Peyer's patch (tissue), 4 donors: ENCODE data around the gene CA9. TPM values are rescaled to one million over a fixed set of nuclear protein-coding genes. Genes with fewer than 3 reads are reported as not detected.
A peak's percentile ranks its signal among the peaks of the same experiment; 100 is the strongest.

Experiments used
- DNase-seq, 3 donors: peaks; one replicate each; pipeline ENCODE4 v3.0.0-alpha.2; 2017 to 2019
- H3K27ac ChIP-seq, 4 donors: fragments of 200-600 bp; sonication (generic); one replicate each; pipeline ENCODE4 v1.5.1; 2016 to 2019
- H3K27me3 ChIP-seq, 2 donors: fragments of 200-600 bp; sonication (generic); one replicate each; pipeline ENCODE4 v1.5.1; 2019
- H3K36me3 ChIP-seq, 3 donors: fragments of 200-600 bp; sonication (generic); one replicate each; pipeline ENCODE4 v1.5.1; 2016 to 2019
- H3K4me1 ChIP-seq, 4 donors: fragments of 200-600 bp; sonication (generic); one replicate each; pipeline ENCODE4 v1.5.1; 2016 to 2019
- H3K4me3 ChIP-seq, 4 donors: fragments of 200-600 bp; sonication (generic); 1 replicate in 3 of 4; 2 replicates in 1 of 4; pipeline ENCODE4 v1.5.1; 2016 to 2019; ENCODE audit warnings: mild to moderate bottlenecking in 1 of 4
- H3K9me3 ChIP-seq, 4 donors: fragments of 200-600 bp; sonication (generic); one replicate each; pipeline ENCODE4 v1.5.1; 2016 to 2019; ENCODE audit warnings: mild to moderate bottlenecking in 1 of 4
- CTCF ChIP-seq, 6 experiments: fragments of 450-650 bp in 4 of 6; fragments of 200-600 bp in 2 of 6; sonication (generic) in 1 of 6; IDR thresholded peaks; one replicate each; pipeline ENCODE4 v1.5.1; 2017 to 2019; ENCODE audit warnings: antibody characterized with exemption in 6 of 6, mild to moderate bottlenecking in 3 of 6, moderate library complexity in 1 of 6
- POLR2A ChIP-seq, 2 donors: fragments of 450-650 bp; IDR thresholded peaks; one replicate each; pipeline ENCODE4 v1.5.1; 2017; ENCODE audit warnings: antibody characterized with exemption in 2 of 2, mild to moderate bottlenecking in 2 of 2, moderate library complexity in 2 of 2
- total RNA-seq, 4 donors: library from RNA; depleted of rRNA; stranded (reverse); fragments of >200 nt; gene quantifications; one replicate each; pipeline ENCODE4 v1.1.0, GENCODE V29; 2016

The CA9 gene
- total RNA-seq, 4 donors from 2014 or later: 1.6 to 6.3 (median 5.2) TPM

DNA sequence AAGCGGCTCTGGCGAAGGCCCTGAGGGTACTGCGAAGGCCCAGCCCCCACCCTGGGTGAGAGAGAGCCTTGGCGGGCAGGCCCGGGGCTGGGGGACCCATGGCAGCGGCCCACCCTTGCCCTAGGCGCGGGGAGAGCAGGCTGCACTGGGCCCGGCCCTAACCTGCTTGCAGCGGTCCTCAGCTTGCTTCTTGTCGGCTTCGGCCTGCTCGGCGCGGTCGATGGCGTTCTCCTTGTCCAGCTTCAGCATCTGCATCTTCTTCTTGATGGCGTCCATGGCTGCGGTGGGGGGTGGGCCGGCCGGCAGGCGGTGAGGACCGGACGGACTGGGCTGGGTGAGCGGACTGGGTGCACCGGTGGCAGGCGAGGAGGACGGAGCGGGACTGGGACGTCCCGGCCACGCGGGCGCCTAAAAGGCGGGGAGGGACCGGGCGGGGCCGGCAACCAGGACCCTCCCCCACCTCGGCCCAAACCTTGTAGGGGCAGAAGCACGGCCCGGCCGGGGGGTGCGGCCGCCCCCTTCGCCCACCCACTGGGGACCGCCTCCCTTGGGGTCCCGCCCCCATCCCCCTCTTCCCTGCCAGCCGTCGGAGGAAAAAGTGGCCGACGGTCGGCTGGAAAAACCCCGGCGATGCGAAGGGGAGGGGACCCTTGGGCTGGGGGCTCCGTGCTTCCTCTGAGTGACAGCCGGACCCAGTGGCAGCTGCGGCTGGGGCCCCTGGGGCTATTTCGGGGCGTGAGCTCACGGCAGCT lies 16.0 kb downstream of the CA9 start, which contains the start of gene TPM2:
TSS of gene TPM2 (minus strand) at position 384 of the 752 bp plus-strand sequence. CDS start at position 276, 108 bp downstream.
- peaks cover 0 to 8% (median 0%) of the 10 kb centered on the region in 3 donors for H3K36me3 ChIP-seq
- H3K27ac ChIP-seq: peak within 1 kb of the TSS; percentile 75 to 89 (median 80)
- peak in 1 of 3 donors; percentile 59 for DNase-seq
- no peaks in the 10 kb centered on the region for H3K9me3 ChIP-seq
- H3K4me3 ChIP-seq: peak within 1 kb of the TSS; percentile 51 to 69 (median 68)
- no peaks in the 10 kb centered on the region for H3K27me3 ChIP-seq
- H3K4me1 ChIP-seq: peaks cover 0 to 23% (median 0%) of the 10 kb centered on the region in 4 donors
- TF ChIP-seq CTCF (IDR thresholded peaks at IDR 0.05): no peak

GRCh38 chr9:35690294-35690613 lies 16.5 kb downstream of the CA9 start:
- TF ChIP-seq CTCF (IDR thresholded peaks at IDR 0.05) (no peak), POLR2A (IDR thresholded peaks at IDR 0.05) (no peak)
- no peaks in the 10 kb centered on the region for H3K9me3 ChIP-seq
- H3K27ac ChIP-seq: peak overlapping the region; percentile 75 to 89 (median 80)
- peaks cover 0 to 23% (median 0%) of the 10 kb centered on the region in 4 donors for H3K4me1 ChIP-seq
- peaks cover 0 to 3% (median 0%) of the 10 kb centered on the region in 3 donors for H3K36me3 ChIP-seq
- no peaks in the 10 kb centered on the region for H3K27me3 ChIP-seq
- peak overlapping the region; percentile 51 to 69 (median 68) for H3K4me3 ChIP-seq
- DNase-seq: no peak

- peaks cover 0 to 23% (median 0%) of the 10 kb centered on the region in 4 donors for H3K4me1 ChIP-seq
- DNase-seq: peak; percentile 51 to 76 (median 73)
- H3K36me3 ChIP-seq: no peaks in the 10 kb centered on the region
- H3K4me3 ChIP-seq: peak overlapping the region; percentile 51 to 69 (median 68)
- no peak for TF ChIP-seq CTCF (IDR thresholded peaks at IDR 0.05)
- no peak for TF ChIP-seq POLR2A (IDR thresholded peaks at IDR 0.05)
- H3K9me3 ChIP-seq: no peaks in the 10 kb centered on the region
- no peaks in the 10 kb centered on the region for H3K27me3 ChIP-seq
- peak overlapping the region; percentile 75 to 89 (median 80) for H3K27ac ChIP-seq
Observed at GRCh38 chr9:35690614-35691333, 17.0 kb downstream of the CA9 start.

- peaks cover 0 to 26% (median 0%) of the 10 kb centered on the region in 4 donors for H3K4me1 ChIP-seq
- H3K4me3 ChIP-seq: peak overlapping the region; percentile 51 to 69 (median 68)
- no peak for DNase-seq
Observed at GRCh38 chr9:35691334-35691650, 17.6 kb downstream of the CA9 start.

More at GRCh38 chr9:35691334-35691650, 17.6 kb downstream of the CA9 start:
- TF ChIP-seq CTCF (IDR thresholded peaks at IDR 0.05) (no peak), POLR2A (IDR thresholded peaks at IDR 0.05) (no peak)
- no peaks in the 10 kb centered on the region for H3K9me3 ChIP-seq
- H3K36me3 ChIP-seq: no peaks in the 10 kb centered on the region
- H3K27me3 ChIP-seq: no peaks in the 10 kb centered on the region
- peak overlapping the region; percentile 75 to 89 (median 80) for H3K27ac ChIP-seq
